HEK293 (cell line): Measurements from ENCODE around the gene HMCN2.

Experiments
- GLI2 ChIP-seq: fragments of 450-650 bp; formaldehyde crosslinking; IDR thresholded peaks from 2 replicates; pipeline ENCODE4; 2017; ENCODE audit warnings: missing biosample characterization, missing genetic modification characterization, low read depth, borderline replicate concordance
- OVOL3 ChIP-seq: fragments of 450-650 bp; formaldehyde crosslinking; IDR thresholded peaks from 2 replicates; pipeline ENCODE4 v1.5.1; 2016; ENCODE audit warnings: missing biosample characterization, missing genetic modification characterization
- SCRT2 ChIP-seq: fragments of 450-650 bp; formaldehyde crosslinking; IDR thresholded peaks from 2 replicates; pipeline ENCODE4 v1.5.1; 2016; ENCODE audit warnings: missing biosample characterization, missing genetic modification characterization
- ZNF16 ChIP-seq: fragments of 450-650 bp; formaldehyde crosslinking; IDR thresholded peaks from 2 replicates; pipeline ENCODE4 v1.5.1; 2016; ENCODE audit warnings: low read depth, missing biosample characterization, missing genetic modification characterization
- ZNF274 ChIP-seq, 2 experiments: fragments of 200-500 bp in 1 of 2; fragments of 450-650 bp in 1 of 2; sonication (Bioruptor generic) in 1 of 2; formaldehyde crosslinking in 1 of 2; IDR thresholded peaks; 2 replicates each; pipeline versions ENCODE4 v1.5.1 to v1.6.1; 2014 to 2016; ENCODE audit warnings: borderline replicate concordance in 1 of 2, inconsistent platforms in 1 of 2, low read length in 1 of 2, missing biosample characterization in 1 of 2, missing genetic modification characterization in 1 of 2
- ZNF658 ChIP-seq: fragments of 450-650 bp; formaldehyde crosslinking; IDR thresholded peaks from 2 replicates; pipeline ENCODE4; 2016; ENCODE audit warnings: missing biosample characterization, missing genetic modification characterization
- TF ChIP-seq, protein P1 (sequence below): fragments of 450-650 bp; formaldehyde crosslinking; IDR thresholded peaks from 2 replicates; pipeline ENCODE4 v1.5.1; 2016; ENCODE audit warnings: missing biosample characterization, missing genetic modification characterization
- TF ChIP-seq, protein P2 (sequence below): fragments of 450-650 bp; formaldehyde crosslinking; IDR thresholded peaks from 2 replicates; pipeline ENCODE4 v1.5.1; 2016; ENCODE audit warnings: missing biosample characterization, missing genetic modification characterization
- TF ChIP-seq, protein P3 (sequence below): fragments of 450-650 bp; formaldehyde crosslinking; IDR thresholded peaks from 2 replicates; pipeline ENCODE4 v1.5.1; 2016; ENCODE audit warnings: missing biosample characterization, missing genetic modification characterization
- TF ChIP-seq, protein P4 (sequence below): fragments of 450-650 bp; IDR thresholded peaks from 2 replicates; pipeline ENCODE4 v1.5.1; 2018; ENCODE audit warnings: missing biosample characterization, mild to moderate bottlenecking, missing genetic modification characterization
- TF ChIP-seq, protein P5 (sequence below): sonication (generic); formaldehyde crosslinking; IDR thresholded peaks from 2 replicates; pipeline ENCODE4 v1.8.1; 2022; ENCODE audit warnings: mild to moderate bottlenecking, moderate library complexity, missing genetic modification reagents
- TF ChIP-seq, protein P6 (sequence below): fragments of 450-650 bp; formaldehyde crosslinking; IDR thresholded peaks from 2 replicates; pipeline ENCODE4 v1.5.1; 2016; ENCODE audit warnings: missing biosample characterization, missing genetic modification characterization

DNA sequence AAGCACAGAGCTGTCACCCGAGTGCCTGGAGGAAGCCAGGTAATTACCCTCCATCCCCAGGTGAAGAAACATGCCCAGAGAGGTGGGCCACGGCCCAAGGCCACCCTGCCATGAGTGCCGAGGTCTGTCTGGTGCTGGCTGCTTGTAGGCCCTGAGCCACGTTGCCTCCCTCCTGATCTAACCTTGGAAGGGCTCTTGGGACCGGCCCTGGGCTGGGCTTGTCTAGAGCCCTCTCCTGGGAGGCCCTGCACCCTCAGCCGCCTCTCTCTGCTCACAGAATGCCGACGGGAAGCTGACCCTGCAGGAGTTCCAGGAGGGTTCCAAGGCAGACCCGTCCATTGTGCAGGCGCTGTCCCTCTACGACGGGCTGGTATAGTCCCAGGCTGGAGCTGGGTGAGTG lies 39.4 kb upstream of the HMCN2 start:
- TF ChIP-seq, protein P1, sequence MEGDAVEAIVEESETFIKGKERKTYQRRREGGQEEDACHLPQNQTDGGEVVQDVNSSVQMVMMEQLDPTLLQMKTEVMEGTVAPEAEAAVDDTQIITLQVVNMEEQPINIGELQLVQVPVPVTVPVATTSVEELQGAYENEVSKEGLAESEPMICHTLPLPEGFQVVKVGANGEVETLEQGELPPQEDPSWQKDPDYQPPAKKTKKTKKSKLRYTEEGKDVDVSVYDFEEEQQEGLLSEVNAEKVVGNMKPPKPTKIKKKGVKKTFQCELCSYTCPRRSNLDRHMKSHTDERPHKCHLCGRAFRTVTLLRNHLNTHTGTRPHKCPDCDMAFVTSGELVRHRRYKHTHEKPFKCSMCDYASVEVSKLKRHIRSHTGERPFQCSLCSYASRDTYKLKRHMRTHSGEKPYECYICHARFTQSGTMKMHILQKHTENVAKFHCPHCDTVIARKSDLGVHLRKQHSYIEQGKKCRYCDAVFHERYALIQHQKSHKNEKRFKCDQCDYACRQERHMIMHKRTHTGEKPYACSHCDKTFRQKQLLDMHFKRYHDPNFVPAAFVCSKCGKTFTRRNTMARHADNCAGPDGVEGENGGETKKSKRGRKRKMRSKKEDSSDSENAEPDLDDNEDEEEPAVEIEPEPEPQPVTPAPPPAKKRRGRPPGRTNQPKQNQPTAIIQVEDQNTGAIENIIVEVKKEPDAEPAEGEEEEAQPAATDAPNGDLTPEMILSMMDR = no peak
- TF ChIP-seq GLI2 (tag by site-specific recombination) (no peak), SCRT2 (tag by site-specific recombination) (no peak), ZNF658 (tag by site-specific recombination) (no peak), ZNF274 (IDR thresholded peaks at IDR 0.05; ENCODE audit: low read length) (no peak), ZNF274 (tag by site-specific recombination; IDR thresholded peaks at IDR 0.05; ENCODE audit: borderline replicate concordance) (no peak), OVOL3 (no peak), ZNF16 (tag by site-specific recombination) (no peak)
- TF ChIP-seq, protein P2, sequence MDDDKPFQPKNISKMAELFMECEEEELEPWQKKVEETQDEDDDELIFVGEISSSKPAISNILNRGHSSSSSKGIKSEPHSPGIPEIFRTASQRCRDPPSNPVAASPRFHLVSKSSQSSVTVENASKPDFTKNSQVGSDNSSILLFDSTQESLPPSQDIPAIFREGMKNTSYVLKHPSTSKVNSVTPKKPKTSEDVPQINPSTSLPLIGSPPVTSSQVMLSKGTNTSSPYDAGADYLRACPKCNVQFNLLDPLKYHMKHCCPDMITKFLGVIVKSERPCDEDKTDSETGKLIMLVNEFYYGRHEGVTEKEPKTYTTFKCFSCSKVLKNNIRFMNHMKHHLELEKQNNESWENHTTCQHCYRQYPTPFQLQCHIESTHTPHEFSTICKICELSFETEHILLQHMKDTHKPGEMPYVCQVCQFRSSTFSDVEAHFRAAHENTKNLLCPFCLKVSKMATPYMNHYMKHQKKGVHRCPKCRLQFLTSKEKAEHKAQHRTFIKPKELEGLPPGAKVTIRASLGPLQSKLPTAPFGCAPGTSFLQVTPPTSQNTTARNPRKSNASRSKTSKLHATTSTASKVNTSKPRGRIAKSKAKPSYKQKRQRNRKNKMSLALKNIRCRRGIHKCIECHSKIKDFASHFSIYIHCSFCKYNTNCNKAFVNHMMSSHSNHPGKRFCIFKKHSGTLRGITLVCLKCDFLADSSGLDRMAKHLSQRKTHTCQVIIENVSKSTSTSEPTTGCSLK (tag by site-specific recombination) = no peak
- TF ChIP-seq, protein P3, sequence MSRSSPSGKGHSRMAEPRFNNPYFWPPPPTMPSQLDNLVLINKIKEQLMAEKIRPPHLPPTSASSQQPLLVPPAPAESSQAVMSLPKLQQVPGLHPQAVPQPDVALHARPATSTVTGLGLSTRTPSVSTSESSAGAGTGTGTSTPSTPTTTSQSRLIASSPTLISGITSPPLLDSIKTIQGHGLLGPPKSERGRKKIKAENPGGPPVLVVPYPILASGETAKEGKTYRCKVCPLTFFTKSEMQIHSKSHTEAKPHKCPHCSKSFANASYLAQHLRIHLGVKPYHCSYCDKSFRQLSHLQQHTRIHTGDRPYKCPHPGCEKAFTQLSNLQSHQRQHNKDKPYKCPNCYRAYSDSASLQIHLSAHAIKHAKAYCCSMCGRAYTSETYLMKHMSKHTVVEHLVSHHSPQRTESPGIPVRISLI = no peak
- TF ChIP-seq, protein P4, sequence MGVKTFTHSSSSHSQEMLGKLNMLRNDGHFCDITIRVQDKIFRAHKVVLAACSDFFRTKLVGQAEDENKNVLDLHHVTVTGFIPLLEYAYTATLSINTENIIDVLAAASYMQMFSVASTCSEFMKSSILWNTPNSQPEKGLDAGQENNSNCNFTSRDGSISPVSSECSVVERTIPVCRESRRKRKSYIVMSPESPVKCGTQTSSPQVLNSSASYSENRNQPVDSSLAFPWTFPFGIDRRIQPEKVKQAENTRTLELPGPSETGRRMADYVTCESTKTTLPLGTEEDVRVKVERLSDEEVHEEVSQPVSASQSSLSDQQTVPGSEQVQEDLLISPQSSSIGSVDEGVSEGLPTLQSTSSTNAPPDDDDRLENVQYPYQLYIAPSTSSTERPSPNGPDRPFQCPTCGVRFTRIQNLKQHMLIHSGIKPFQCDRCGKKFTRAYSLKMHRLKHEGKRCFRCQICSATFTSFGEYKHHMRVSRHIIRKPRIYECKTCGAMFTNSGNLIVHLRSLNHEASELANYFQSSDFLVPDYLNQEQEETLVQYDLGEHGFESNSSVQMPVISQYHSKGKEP (tag by site-specific recombination) = no peak
- TF ChIP-seq, protein P5, sequence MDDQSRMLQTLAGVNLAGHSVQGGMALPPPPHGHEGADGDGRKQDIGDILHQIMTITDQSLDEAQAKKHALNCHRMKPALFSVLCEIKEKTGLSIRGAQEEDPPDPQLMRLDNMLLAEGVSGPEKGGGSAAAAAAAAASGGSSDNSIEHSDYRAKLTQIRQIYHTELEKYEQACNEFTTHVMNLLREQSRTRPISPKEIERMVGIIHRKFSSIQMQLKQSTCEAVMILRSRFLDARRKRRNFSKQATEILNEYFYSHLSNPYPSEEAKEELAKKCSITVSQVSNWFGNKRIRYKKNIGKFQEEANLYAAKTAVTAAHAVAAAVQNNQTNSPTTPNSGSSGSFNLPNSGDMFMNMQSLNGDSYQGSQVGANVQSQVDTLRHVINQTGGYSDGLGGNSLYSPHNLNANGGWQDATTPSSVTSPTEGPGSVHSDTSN (CRISPR knock-in tag) = no peak
- TF ChIP-seq, protein P6, sequence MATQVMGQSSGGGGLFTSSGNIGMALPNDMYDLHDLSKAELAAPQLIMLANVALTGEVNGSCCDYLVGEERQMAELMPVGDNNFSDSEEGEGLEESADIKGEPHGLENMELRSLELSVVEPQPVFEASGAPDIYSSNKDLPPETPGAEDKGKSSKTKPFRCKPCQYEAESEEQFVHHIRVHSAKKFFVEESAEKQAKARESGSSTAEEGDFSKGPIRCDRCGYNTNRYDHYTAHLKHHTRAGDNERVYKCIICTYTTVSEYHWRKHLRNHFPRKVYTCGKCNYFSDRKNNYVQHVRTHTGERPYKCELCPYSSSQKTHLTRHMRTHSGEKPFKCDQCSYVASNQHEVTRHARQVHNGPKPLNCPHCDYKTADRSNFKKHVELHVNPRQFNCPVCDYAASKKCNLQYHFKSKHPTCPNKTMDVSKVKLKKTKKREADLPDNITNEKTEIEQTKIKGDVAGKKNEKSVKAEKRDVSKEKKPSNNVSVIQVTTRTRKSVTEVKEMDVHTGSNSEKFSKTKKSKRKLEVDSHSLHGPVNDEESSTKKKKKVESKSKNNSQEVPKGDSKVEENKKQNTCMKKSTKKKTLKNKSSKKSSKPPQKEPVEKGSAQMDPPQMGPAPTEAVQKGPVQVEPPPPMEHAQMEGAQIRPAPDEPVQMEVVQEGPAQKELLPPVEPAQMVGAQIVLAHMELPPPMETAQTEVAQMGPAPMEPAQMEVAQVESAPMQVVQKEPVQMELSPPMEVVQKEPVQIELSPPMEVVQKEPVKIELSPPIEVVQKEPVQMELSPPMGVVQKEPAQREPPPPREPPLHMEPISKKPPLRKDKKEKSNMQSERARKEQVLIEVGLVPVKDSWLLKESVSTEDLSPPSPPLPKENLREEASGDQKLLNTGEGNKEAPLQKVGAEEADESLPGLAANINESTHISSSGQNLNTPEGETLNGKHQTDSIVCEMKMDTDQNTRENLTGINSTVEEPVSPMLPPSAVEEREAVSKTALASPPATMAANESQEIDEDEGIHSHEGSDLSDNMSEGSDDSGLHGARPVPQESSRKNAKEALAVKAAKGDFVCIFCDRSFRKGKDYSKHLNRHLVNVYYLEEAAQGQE = no peak
